ENCODE data around the gene NRXN2. TPM values are rescaled to one million over a fixed set of nuclear protein-coding genes. Genes with fewer than 3 reads are reported as not detected.

Gene NRXN2
- total and polyA plus RNA-seq, 2 of the 13 experiments (the other 11 are each of a cell fraction or from before 2014, with no cell fraction given): not detected

DNA sequence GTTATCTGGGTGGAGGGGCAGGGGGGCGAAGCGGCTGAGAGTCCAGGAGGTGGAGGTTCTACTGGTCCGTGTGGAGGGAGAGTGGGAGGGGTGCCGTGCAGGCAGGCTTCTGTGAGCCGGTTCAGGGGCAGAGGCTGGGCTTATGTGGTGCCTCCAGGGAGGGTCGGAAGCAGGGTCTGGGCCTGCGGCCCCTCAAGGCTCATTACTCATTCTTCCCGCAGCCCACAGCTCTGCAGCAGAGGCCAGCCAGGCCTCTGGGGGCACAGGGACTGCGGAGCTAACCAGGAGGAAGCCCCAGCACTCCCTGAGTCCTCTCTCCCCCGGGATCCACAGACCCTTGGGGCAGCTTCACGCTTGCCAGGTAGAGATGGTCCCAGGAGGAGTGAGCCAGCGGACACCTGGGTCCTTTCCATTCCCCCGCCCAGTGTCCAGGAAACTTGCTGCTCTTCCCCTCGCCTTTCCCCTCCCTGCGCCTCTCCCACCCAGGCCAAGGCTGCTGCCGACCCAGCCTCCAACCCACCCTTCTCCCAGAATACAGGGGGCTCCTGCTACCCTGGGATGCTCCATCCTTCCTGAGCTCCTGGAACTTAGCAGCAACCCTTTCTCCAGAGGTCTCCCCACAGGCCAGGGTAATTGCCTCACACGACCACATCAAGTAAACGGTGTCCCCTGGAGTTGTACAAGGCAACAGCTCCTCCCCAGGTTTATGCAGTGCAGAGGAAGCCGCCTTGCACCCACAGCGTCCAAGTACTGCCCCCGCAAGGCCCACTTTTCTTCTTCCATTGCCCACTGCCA lies 6.3 kb downstream of the NRXN2 start:
- FAIRE-seq (no peak), DNase-seq (ENCODE audit: low spot score) (no peak), ATAC-seq (no peak)
- Histone ChIP-seq H3K9me3 (ENCODE audit: low read length) (no peaks in the 10 kb centered on the region), H3K36me3 (replicated peaks in 1 of 2; ENCODE audit: control insufficient read depth in 1 of 2, insufficient read depth in 2 of 2, low read length in 2 of 2) (no peaks in the 10 kb centered on the region), H3K27me3 (ENCODE audit: control insufficient read depth in 1 of 2, insufficient read depth in 2 of 2, low read length in 2 of 2) (peaks cover 7 to 70% of the 10 kb centered on the region in 2 experiments; a peak in 4 of 5 replicates), H3K9ac (ENCODE audit: insufficient read depth, low read depth, low read length) (no peak overlapping the region), H3K4me2 (ENCODE audit: low read depth, low read length) (no peak overlapping the region), H3K4me3 (replicated peaks in 1 of 3; ENCODE audit: insufficient read depth in 1 of 3, low read depth in 2 of 3, low read length in 3 of 3) (no peak overlapping the region), H3K27ac (ENCODE audit: extremely low read length, insufficient read depth, low read length) (no peak overlapping the region), H2AFZ (ENCODE audit: low read length) (no peak overlapping the region), H3K79me2 (ENCODE audit: insufficient read depth, low read length) (no peaks in the 10 kb centered on the region), H4K20me1 (ENCODE audit: insufficient read depth, low read length) (no peaks in the 10 kb centered on the region), H3K4me1 (ENCODE audit: insufficient read depth, low read length) (no peaks in the 10 kb centered on the region)
- POLR2A ChIA-PET: no interaction called here
- 12% methylated on average over 10 of the region's 21 CpGs for WGBS (ENCODE audit: low lambda C conversion rate)
- in situ Hi-C loops (cut with HindIII; ENCODE audit: extremely low pct_ligation_motif_present, low pct_unique_long_range_greater_than_20kb) (no loop called here), intact Hi-C loops (cut with micrococcal nuclease; ENCODE audit: unreplicated experiment) (no loop called here)
- BruUV-seq (replicated peaks): no TSS peak
- TF ChIP-seq SMARCE1 (IDR thresholded peaks at IDR 0.05; ENCODE audit: borderline replicate concordance): no peak
- TF ChIP-seq, protein P1, sequence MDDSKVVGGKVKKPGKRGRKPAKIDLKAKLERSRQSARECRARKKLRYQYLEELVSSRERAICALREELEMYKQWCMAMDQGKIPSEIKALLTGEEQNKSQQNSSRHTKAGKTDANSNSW (CRISPR knock-in tag; IDR thresholded peaks at IDR 0.05; ENCODE audit: borderline replicate concordance): no peak
- TF ChIP-seq, protein P2, sequence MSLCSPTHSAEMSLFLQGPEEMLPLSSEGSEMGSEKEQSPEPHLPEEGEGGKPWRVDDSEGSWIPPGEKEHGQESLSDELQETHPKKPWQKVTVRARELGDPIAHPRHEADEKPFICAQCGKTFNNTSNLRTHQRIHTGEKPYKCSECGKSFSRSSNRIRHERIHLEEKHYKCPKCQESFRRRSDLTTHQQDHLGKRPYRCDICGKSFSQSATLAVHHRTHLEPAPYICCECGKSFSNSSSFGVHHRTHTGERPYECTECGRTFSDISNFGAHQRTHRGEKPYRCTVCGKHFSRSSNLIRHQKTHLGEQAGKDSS (CRISPR knock-in tag; IDR thresholded peaks at IDR 0.05; ENCODE audit: borderline replicate concordance, low read depth): no peak
- TF ChIP-seq, protein P3, sequence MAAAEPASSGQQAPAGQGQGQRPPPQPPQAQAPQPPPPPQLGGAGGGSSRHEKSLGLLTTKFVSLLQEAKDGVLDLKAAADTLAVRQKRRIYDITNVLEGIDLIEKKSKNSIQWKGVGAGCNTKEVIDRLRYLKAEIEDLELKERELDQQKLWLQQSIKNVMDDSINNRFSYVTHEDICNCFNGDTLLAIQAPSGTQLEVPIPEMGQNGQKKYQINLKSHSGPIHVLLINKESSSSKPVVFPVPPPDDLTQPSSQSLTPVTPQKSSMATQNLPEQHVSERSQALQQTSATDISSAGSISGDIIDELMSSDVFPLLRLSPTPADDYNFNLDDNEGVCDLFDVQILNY (CRISPR knock-in tag; conservative IDR thresholded peaks at IDR 0.05): no peak
- TF ChIP-seq KAT7 (CRISPR knock-in tag; IDR thresholded peaks at IDR 0.05; ENCODE audit: borderline replicate concordance): no peak
- TF ChIP-seq ZNF10 (CRISPR knock-in tag; IDR thresholded peaks at IDR 0.05; ENCODE audit: borderline replicate concordance, low read depth): no peak
- no peak for TF ChIP-seq ATF7 (IDR thresholded peaks at IDR 0.05)
- TF ChIP-seq ATF7 (CRISPR knock-in tag; IDR thresholded peaks at IDR 0.05): no peak
- no peak for TF ChIP-seq GPN1 (CRISPR knock-in tag; IDR thresholded peaks at IDR 0.05; ENCODE audit: borderline replicate concordance)
- CTCF ChIA-PET (ENCODE audit: low intra/inter-chr PET ratio, low total read pairs): no interaction called here
